IPS-20b (cell line): Measurements from ENCODE around the gene ACOX1.

ENCODE experiments used
- H3K27ac ChIP-seq: one replicate; pipeline ENCODE4 v1.5.1; 2013; ENCODE audit warnings: low read length
- H3K27me3 ChIP-seq: 2 replicates; pipeline ENCODE4 v1.6.1; 2013; ENCODE audit warnings: mild to moderate bottlenecking, low read length, inconsistent platforms; ENCODE audit not compliant: insufficient read depth
- H3K36me3 ChIP-seq: 2 replicates; pipeline ENCODE4 v1.6.1; 2013; ENCODE audit warnings: low read depth, mild to moderate bottlenecking, inconsistent platforms, low read length, moderate library complexity; ENCODE audit not compliant: insufficient read depth
- H3K4me1 ChIP-seq: 2 replicates; pipeline ENCODE4 v1.6.1; 2013; ENCODE audit warnings: mild to moderate bottlenecking, control low read depth, inconsistent platforms, low read length, moderate library complexity; ENCODE audit not compliant: insufficient read depth
- H3K4me3 ChIP-seq: 2 replicates; pipeline ENCODE4 v1.5.1; 2013; ENCODE audit warnings: mild to moderate bottlenecking, low read length, inconsistent platforms
- H3K9ac ChIP-seq: 2 replicates; pipeline ENCODE4 v1.6.1; 2013; ENCODE audit warnings: low read depth, mild to moderate bottlenecking, inconsistent platforms, low read length, moderate library complexity
- H3K9me3 ChIP-seq: 2 replicates; pipeline ENCODE4 v1.6.1; 2013; ENCODE audit warnings: mild to moderate bottlenecking, low read depth, low read length, inconsistent platforms; ENCODE audit not compliant: insufficient read depth

ACOX1 gene

GRCh38 chr17:76017481-76018339 is 38.7 kb upstream of the ACOX1 start:
- Histone ChIP-seq H3K9me3 (no peaks in the 10 kb centered on the region), H3K27ac (no peak overlapping the region), H3K4me3 (no peak overlapping the region), H3K9ac (no peak overlapping the region), H3K27me3 (no peaks in the 10 kb centered on the region), H3K36me3 (no peaks in the 10 kb centered on the region), H3K4me1 (no peaks in the 10 kb centered on the region)

DNA sequence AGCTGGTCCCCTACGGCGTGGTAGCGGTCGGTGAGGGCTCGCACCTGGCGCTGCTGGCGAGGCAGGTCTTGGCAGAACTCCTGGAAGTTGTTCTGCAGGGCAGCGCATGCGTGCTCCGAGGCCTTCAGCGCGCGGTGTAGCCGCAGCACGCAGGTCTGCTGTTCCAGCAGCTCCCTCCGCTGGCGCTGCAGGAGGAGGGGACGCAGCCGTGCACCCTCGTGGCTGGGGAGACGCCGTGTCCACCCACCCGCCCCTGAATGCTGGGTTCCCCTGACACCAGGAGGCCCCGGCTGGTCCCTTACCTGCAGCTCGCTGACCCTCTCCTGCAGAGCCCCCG is 35.9 kb upstream of the ACOX1 start:
- H3K36me3 ChIP-seq = no peaks in the 10 kb centered on the region
- H3K4me3 ChIP-seq = no peak overlapping the region
- no peaks in the 10 kb centered on the region for H3K4me1 ChIP-seq
- H3K9me3 ChIP-seq = no peaks in the 10 kb centered on the region
- H3K9ac ChIP-seq = no peak overlapping the region
- no peak overlapping the region for H3K27ac ChIP-seq
- H3K27me3 ChIP-seq = no peaks in the 10 kb centered on the region

- H3K4me3 ChIP-seq = no peak overlapping the region
- no peak overlapping the region for H3K27ac ChIP-seq
- no peaks in the 10 kb centered on the region for H3K9me3 ChIP-seq
- no peaks in the 10 kb centered on the region for H3K27me3 ChIP-seq
- no peak overlapping the region for H3K9ac ChIP-seq
- H3K36me3 ChIP-seq = no peaks in the 10 kb centered on the region
- no peaks in the 10 kb centered on the region for H3K4me1 ChIP-seq
Measured at GRCh38 chr17:76014100-76014924, 35.3 kb upstream of the ACOX1 start.

DNA sequence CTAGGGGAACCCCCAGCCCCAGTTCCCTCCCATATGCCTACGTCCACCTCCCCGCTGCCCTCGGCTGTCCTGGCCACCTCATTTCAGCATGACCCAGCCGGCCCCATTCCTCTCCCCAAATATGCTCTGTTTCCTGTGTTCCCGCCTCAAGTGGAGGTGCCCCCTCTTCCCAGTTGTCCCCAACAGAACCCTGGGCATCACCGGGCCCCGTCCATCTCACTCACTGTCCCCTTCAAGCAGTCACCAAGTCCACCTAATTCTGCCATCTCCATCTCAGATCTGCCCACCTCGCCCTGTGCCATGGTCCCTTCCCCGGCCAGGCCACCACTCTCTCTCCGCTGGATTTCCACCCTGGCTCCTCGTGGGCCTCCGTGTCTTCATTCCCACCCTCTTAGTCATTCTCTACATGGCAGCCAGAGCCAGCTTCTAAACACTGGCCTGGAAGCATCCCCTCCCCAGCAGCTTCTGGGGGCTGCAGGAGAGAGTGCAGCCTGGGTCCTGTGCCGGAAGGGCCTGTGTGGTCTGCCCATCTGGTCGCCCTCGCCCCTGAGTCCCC is 34.5 kb upstream of the ACOX1 start:
- Histone ChIP-seq H3K4me1 (no peaks in the 10 kb centered on the region), H3K4me3 (no peak overlapping the region), H3K27me3 (no peaks in the 10 kb centered on the region), H3K9me3 (no peaks in the 10 kb centered on the region), H3K36me3 (no peaks in the 10 kb centered on the region), H3K27ac (no peak overlapping the region), H3K9ac (no peak overlapping the region)

GRCh38 chr17:76011951-76012350 is 33.0 kb upstream of the ACOX1 start:
- Histone ChIP-seq H3K4me3 (no peak overlapping the region), H3K9ac (no peak overlapping the region; the same call in 1 of the 2 replicates), H3K4me1 (no peaks in the 10 kb centered on the region), H3K27me3 (no peaks in the 10 kb centered on the region), H3K27ac (no peak overlapping the region), H3K9me3 (no peaks in the 10 kb centered on the region), H3K36me3 (no peaks in the 10 kb centered on the region)

DNA sequence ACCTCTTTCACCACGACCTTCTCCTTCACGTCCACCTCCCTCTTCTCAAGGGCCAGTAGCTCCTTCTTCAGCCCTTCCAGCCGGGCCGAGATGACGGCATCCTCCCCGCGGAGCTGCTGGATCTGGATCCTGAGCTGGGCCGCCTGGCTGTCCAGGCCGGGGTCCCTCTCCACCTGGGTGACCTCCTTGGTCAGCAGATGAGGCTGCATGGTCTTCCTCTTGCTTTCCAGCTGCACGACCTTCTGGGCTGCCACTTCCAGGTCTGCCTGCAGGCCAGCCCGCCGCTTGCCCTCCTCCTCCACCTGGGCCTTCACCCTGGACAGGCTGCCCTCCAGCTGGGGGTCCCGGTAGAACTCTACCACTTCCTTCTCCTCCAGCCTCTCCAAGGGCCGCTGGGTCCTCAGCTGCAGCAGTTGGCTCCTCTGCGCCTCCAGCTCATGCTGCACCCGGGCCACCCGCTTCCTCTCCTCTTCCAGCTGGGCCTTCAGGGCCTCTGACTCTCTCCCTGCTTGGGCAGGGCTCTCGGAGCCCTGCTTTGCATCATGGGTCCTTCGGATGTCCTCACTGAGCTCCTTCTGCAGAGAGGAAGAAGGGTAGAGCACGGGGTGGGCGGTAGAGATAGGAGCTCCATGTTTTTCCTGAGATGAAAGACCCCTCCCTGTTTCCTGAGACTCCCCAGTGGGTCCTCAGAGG is 31.1 kb upstream of the ACOX1 start:
- Histone ChIP-seq H3K27me3 (no peaks in the 10 kb centered on the region), H3K4me3 (no peak overlapping the region), H3K36me3 (no peaks in the 10 kb centered on the region), H3K4me1 (no peaks in the 10 kb centered on the region), H3K9me3 (no peaks in the 10 kb centered on the region), H3K9ac (no peak overlapping the region), H3K27ac (no peak overlapping the region)

GRCh38 chr17:76009447-76009846 is 30.5 kb upstream of the ACOX1 start:
- no peaks in the 10 kb centered on the region for H3K27me3 ChIP-seq
- no peaks in the 10 kb centered on the region for H3K4me1 ChIP-seq
- no peak overlapping the region for H3K27ac ChIP-seq
- H3K9me3 ChIP-seq = no peaks in the 10 kb centered on the region
- H3K9ac ChIP-seq = no peak overlapping the region
- H3K36me3 ChIP-seq = no peaks in the 10 kb centered on the region
- no peak overlapping the region for H3K4me3 ChIP-seq

DNA sequence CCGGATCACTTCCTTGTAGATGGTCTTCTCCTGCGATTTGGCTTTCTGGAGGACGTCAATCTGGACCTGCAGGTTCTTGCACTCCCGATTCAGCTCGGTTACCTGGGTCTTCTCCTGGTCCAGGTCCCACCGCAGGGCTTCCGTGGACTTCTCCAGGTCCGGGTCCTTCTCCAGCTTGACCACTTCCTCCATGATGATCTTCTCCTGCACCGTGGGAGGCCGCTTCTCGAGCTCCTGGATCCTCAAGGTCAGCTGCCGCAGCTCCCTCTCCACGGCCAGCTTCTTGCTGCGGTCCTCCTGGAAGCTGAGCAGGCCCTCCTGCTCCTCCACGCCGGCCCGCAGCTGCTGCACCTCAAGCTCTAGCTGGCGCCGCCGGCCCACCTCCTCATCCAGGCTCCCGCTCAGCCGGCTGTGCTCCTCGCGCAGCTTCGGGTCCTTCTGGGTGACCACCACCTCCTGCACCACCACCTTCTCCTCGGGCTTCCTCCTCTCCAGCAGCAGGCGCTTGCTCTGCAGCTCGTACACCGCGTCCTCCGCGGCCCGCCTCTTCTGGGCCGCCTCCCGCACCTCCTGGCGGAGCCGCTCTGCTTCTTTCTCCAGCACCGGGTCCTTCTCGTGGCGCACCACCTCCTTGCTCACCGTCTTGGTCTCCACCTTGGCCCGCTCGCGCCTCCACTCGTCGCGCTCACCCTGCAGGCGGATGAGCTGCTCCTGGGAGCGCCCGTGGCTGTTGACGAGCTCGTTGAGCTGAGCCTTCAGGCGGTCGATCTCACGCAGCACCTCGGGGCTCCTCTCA is 29.9 kb upstream of the ACOX1 start:
- no peak overlapping the region for H3K27ac ChIP-seq
- H3K27me3 ChIP-seq = no peaks in the 10 kb centered on the region
- H3K36me3 ChIP-seq = no peaks in the 10 kb centered on the region
- no peak overlapping the region for H3K4me3 ChIP-seq
- no peak overlapping the region for H3K9ac ChIP-seq
- no peaks in the 10 kb centered on the region for H3K4me1 ChIP-seq
- H3K9me3 ChIP-seq = no peaks in the 10 kb centered on the region

- H3K4me1 ChIP-seq = no peaks in the 10 kb centered on the region
- H3K36me3 ChIP-seq = 0 out of 2 replicates have a peak, but pooled peaks cover 3% of the 10 kb centered on the region
- H3K9me3 ChIP-seq = no peaks in the 10 kb centered on the region
- H3K27ac ChIP-seq = no peak overlapping the region
- no peak overlapping the region for H3K4me3 ChIP-seq
- no peaks in the 10 kb centered on the region for H3K27me3 ChIP-seq
- no peak overlapping the region for H3K9ac ChIP-seq
Measured at GRCh38 chr17:76008208-76008607, 29.2 kb upstream of the ACOX1 start.

DNA sequence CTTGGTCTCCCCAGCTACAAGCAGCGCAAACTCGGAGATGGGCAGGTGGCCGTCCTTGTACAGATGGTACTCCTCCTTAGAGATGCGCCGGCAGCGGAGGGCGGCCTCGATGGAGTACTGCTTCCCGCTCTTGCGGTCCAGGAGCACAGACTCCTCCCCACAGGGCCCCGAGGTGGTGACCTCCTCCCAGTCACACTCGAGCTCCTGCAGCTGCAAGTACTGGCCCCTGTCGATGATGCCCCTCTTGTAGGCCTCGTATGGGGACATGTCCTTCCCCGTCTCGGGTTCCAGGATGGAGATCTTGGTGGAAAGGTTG is 28.8 kb upstream of the ACOX1 start:
- Histone ChIP-seq H3K27me3 (no peaks in the 10 kb centered on the region), H3K4me1 (no peaks in the 10 kb centered on the region), H3K27ac (no peak overlapping the region), H3K36me3 (0 out of 2 replicates have a peak, but pooled peaks cover 5% of the 10 kb centered on the region), H3K9me3 (no peaks in the 10 kb centered on the region), H3K4me3 (no peak overlapping the region), H3K9ac (no peak overlapping the region)
